Measurements from ENCODE around the gene SLC23A1. TPM values are rescaled to one million over a fixed set of nuclear protein-coding genes. Genes with fewer than 3 reads are reported as not detected.
"Not testable (repeated sequence)": the region's sequence is repeated elsewhere in the genome, so short reads cannot be mapped to it uniquely, and the experiment has no call there.

Gene SLC23A1
- total RNA-seq, 3 donors from 2014 or later (not counting 1 experiment from before 2014, with no cell fraction given): not detected

DNA sequence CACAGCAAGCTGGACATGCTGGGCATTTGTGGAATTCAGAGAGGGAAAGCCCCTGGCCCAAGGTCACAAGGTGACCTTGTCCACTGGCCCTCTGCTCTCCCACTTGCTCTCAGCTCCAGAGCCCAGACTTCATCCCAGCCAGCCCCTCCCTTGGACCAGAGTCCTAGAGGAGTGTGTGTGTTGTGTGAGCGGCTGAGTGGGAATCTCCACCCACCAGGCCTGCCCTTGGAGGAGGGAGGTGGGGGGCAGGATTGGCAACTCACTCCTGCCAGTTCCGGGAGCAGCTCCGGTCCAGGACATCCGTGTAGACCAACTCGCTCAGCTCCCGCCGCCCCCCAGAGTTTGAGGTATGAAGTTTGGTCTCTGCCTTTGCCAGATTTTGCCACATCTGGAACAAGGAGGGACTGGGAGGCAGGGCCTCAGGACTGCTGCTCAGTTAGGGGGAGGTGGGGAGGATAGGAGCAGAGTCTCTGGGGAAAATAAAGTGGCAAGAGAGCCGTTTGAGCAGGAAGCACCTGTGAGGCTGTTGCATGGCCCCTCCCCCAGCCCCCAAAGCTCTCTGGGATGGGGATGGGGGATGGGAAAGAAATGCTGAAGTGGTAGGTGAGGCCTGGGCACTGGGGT is 5.2 kb upstream of the SLC23A1 start:
- H3K4me1 ChIP-seq (ENCODE audit: control insufficient read depth, insufficient read depth, low read length): peaks cover 75% of the 10 kb centered on the region
- intact Hi-C loops (cut with micrococcal nuclease): loop anchor here (10.0 kb wide), 1 partner anchor 824 kb away; no protein-coding TSS in a partner anchor
- Mint-ChIP-seq H3K4me3 (peak overlapping the region; percentile 9), H3K27me3 (ENCODE audit: low read depth in 2 of 2) (no peaks in the 10 kb centered on the region), H3K27ac (peak overlapping the region in 1 of 2 donors; percentile 82), H3K36me3 (no peaks in the 10 kb centered on the region), H3K4me1 (peaks cover 56 to 79% of the 10 kb centered on the region in 2 donors), H3K9me3 (no peaks in the 10 kb centered on the region)
- H3K36me3 ChIP-seq (ENCODE audit: control insufficient read depth, insufficient read depth, low read length): no peaks in the 10 kb centered on the region
- H3K9me3 ChIP-seq (ENCODE audit: control insufficient read depth, insufficient read depth, low read length): no peaks in the 10 kb centered on the region
- TF ChIP-seq CTCF (IDR thresholded peaks at IDR 0.05): no peak
- ATAC-seq (no peak), DNase-seq (no peak)
- 64% methylated on average over 8 of the region's 8 CpGs for WGBS (ENCODE audit: insufficient coverage)
- peak overlapping the region; percentile 27 for H3K4me3 ChIP-seq (ENCODE audit: low read length)
- H3K27me3 ChIP-seq (ENCODE audit: control insufficient read depth, insufficient read depth, low read length): no peaks in the 10 kb centered on the region
- H3K27ac ChIP-seq (ENCODE audit: low read length): peak overlapping the region; percentile 50

DNA sequence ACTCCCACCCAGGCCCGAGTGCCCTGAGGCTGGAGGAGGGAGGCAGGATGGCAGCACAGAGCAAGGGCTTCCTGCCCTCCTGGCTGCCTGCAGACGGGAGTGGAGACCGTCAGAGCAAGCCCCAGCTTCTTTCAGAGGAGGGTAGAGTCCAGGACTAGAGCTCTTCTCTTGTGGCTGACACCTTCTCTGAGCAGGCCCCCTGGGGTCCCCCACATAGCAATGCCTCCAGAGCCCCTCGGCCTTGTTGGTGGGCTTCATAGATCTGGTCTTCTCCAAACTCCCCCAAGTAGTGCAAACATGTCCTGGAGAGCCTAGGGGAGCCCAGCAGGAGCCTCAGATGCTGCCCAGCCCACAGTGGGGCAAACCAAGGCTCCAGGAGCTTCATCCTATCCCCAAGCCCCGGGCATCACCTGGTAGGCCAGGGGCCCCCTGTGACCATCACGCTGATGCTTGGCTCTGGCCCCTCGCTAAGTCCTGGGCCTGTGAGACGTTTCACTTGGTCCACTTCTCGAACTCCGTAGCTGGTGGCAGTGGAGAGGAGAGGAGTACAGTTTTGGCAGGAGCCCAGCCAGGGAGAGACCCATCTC is 4.6 kb upstream of the SLC23A1 start:
- Histone ChIP-seq H3K36me3 (ENCODE audit: control insufficient read depth, insufficient read depth, low read length) (no peaks in the 10 kb centered on the region), H3K27ac (ENCODE audit: low read length) (peak overlapping the region; percentile 50), H3K27me3 (ENCODE audit: control insufficient read depth, insufficient read depth, low read length) (no peaks in the 10 kb centered on the region), H3K4me3 (ENCODE audit: low read length) (peak overlapping the region; percentile 9), H3K4me1 (ENCODE audit: control insufficient read depth, insufficient read depth, low read length) (peaks cover 69% of the 10 kb centered on the region), H3K9me3 (ENCODE audit: control insufficient read depth, insufficient read depth, low read length) (no peaks in the 10 kb centered on the region)
- TF ChIP-seq CTCF (IDR thresholded peaks at IDR 0.05): no peak
- WGBS (ENCODE audit: insufficient coverage): 52% methylated on average over 10 of the region's 10 CpGs
- Mint-ChIP-seq H3K36me3 (no peaks in the 10 kb centered on the region), H3K27me3 (ENCODE audit: low read depth in 2 of 2) (no peaks in the 10 kb centered on the region), H3K4me1 (peaks cover 50 to 73% of the 10 kb centered on the region in 2 donors), H3K9me3 (no peaks in the 10 kb centered on the region), H3K4me3 (no peak overlapping the region), H3K27ac (peak overlapping the region in 1 of 2 donors; percentile 82)
- DNase-seq: no peak
- ATAC-seq: no peak
- intact Hi-C loops (cut with micrococcal nuclease): loop anchor here (10.0 kb wide), 1 partner anchor 823 kb away; no protein-coding TSS in a partner anchor

DNA sequence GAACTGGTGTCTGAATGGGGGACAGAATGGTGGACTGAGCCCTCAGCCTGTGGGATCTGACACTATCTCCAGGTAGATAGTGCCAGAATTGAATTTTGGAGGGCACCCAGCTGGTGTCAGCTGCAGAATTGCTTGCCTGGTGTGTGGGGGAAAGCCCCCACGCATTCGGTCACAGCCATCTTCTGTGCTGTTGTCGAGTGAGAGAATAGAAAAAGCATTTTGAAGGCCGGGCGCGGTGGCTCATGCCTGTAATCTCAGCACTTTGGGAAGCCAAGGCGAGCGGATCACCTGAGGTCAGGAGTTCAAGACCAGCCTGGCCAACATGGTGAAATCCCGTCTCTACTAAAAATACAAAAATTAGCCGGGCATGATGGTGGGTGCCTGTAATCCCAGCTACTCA is 3.9 kb upstream of the SLC23A1 start:
- H3K9me3 ChIP-seq (ENCODE audit: control insufficient read depth, insufficient read depth, low read length); DNase-seq: not testable (repeated sequence)
- peaks cover 64% of the 10 kb centered on the region for H3K4me1 ChIP-seq (ENCODE audit: control insufficient read depth, insufficient read depth, low read length)

GRCh38 chr5:139386050-139386438 is 2.9 kb upstream of the SLC23A1 start:
- Mint-ChIP-seq H3K27ac (peak overlapping the region; percentile 81 to 82), H3K4me1 (peaks cover 39 to 60% of the 10 kb centered on the region in 2 donors), H3K9me3 (no peaks in the 10 kb centered on the region), H3K4me3 (peak overlapping the region; percentile 10), H3K27me3 (ENCODE audit: low read depth in 2 of 2) (no peaks in the 10 kb centered on the region), H3K36me3 (no peaks in the 10 kb centered on the region)
- no peak overlapping the region for H3K4me3 ChIP-seq (ENCODE audit: low read length)
- H3K9me3 ChIP-seq (ENCODE audit: control insufficient read depth, insufficient read depth, low read length): no peaks in the 10 kb centered on the region
- intact Hi-C loops (cut with micrococcal nuclease): loop anchor here (10.0 kb wide), 1 partner anchor 821 kb away; no protein-coding TSS in a partner anchor
- no peaks in the 10 kb centered on the region for H3K36me3 ChIP-seq (ENCODE audit: control insufficient read depth, insufficient read depth, low read length)
- no peak overlapping the region for H3K27ac ChIP-seq (ENCODE audit: low read length)
- no peaks in the 10 kb centered on the region for H3K27me3 ChIP-seq (ENCODE audit: control insufficient read depth, insufficient read depth, low read length)
- peaks cover 55% of the 10 kb centered on the region for H3K4me1 ChIP-seq (ENCODE audit: control insufficient read depth, insufficient read depth, low read length)
- no peak for ATAC-seq
- no peak for TF ChIP-seq CTCF (IDR thresholded peaks at IDR 0.05)
- DNase-seq: no peak
- WGBS (ENCODE audit: insufficient coverage): 100% methylated on average over 4 of the region's 5 CpGs

More for the DNA sequence above, 3.9 kb upstream of the SLC23A1 start:
- intact Hi-C loops (cut with micrococcal nuclease): loop anchor here (10.0 kb wide), 1 partner anchor 822 kb away; no protein-coding TSS in a partner anchor
- not testable (repeated sequence) for H3K27me3 Mint-ChIP-seq (ENCODE audit: low read depth in 2 of 2); H3K4me3 Mint-ChIP-seq; H3K27me3 ChIP-seq (ENCODE audit: control insufficient read depth, insufficient read depth, low read length); H3K27ac ChIP-seq (ENCODE audit: low read length); H3K4me3 ChIP-seq (ENCODE audit: low read length); H3K36me3 ChIP-seq (ENCODE audit: control insufficient read depth, insufficient read depth, low read length); H3K36me3 Mint-ChIP-seq; H3K9me3 Mint-ChIP-seq; ATAC-seq
- peak overlapping the region; percentile 81 to 82 for H3K27ac Mint-ChIP-seq
- WGBS (ENCODE audit: insufficient coverage): 92% methylated on average over 6 of the region's 10 CpGs
- peaks cover 48 to 69% of the 10 kb centered on the region in 2 donors for H3K4me1 Mint-ChIP-seq
